Activated CD4-positive, alpha-beta T cell treated with anti-CD3 and anti-CD28 coated beads for 48 hours (primary cell): Measurements from ENCODE around the gene CSGALNACT2.
A peak's percentile ranks its signal among the peaks of the same experiment; 100 is the strongest.

Experiments
- DNase-seq: peaks from one replicate; pipeline ENCODE4 v3.0.0-alpha.2; 2020

CSGALNACT2 gene

GRCh38 chr10:43113201-43114087 lies 24.8 kb upstream of the CSGALNACT2 start:
- DNase-seq, result no peak

DNA sequence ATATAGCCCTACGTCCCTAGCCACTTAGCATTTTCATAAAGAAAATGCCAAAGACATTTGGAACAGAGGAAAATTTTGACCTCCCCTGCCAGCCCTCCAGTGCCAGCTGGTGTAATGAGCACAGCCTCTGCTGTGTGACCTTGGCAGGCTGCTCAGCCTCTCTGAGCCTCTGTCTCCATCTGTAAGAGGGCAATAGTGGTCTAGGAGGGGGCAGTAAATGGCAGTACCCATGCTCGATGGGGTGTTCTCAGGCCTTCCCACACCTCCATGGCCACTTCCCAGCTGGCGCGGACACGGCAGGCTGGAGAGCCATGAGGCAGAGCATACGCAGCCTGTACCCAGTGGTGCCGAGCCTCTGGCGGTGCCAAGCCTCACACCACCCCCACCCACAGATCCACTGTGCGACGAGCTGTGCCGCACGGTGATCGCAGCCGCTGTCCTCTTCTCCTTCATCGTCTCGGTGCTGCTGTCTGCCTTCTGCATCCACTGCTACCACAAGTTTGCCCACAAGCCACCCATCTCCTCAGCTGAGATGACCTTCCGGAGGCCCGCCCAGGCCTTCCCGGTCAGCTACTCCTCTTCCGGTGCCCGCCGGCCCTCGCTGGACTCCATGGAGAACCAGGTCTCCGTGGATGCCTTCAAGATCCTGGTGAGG lies 24.0 kb upstream of the CSGALNACT2 start:
- no peak for DNase-seq

- DNase-seq, result no peak
These were observed 23.3 kb upstream of the CSGALNACT2 start for GRCh38 chr10:43114743-43115611.

- no peak for DNase-seq
These were observed 22.2 kb upstream of the CSGALNACT2 start for GRCh38 chr10:43115881-43116595.

GRCh38 chr10:43116596-43116995 lies 21.6 kb upstream of the CSGALNACT2 start:
- DNase-seq, result no peak

DNA sequence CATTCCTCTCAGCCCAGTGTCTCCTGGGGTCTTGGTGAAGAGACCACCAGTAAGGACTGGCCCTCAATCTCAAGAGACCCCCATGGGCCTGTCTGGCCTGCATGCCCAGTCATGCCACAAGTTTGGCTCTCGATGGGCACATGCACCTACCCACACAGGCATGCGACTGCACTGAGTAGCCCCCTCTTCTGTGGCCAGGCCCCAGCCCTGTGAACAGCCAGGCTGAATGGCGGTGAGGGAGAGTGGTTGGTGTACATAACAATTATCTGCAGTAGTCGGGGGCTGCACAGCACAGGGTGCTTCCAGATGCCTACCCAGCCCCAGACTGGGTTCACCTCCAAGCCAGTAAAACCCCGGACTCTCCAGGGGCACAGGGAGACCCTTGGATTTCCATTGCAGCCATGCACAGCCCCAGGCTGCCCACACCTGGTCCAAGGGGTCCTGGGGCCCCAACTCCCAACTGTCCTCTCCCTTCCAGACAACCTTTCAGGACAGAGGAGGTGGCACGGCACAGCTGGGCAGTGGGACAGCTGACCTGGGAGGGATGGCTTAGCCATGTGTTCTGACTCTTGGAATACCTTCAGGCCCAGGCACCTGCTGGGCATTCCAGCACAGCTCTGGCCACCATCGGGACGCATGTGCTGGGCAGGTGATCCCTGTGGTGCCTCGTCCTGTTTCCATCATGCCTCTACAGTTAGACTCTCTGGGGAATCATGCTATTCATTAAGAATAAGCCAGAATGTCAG lies 21.0 kb upstream of the CSGALNACT2 start:
- no peak for DNase-seq

GRCh38 chr10:43117777-43118583 lies 20.3 kb upstream of the CSGALNACT2 start:
- no peak for DNase-seq

GRCh38 chr10:43118631-43119415 lies 19.4 kb upstream of the CSGALNACT2 start:
- DNase-seq, result no peak

- no peak for DNase-seq
These were observed 18.7 kb upstream of the CSGALNACT2 start for GRCh38 chr10:43119416-43120115.

DNA sequence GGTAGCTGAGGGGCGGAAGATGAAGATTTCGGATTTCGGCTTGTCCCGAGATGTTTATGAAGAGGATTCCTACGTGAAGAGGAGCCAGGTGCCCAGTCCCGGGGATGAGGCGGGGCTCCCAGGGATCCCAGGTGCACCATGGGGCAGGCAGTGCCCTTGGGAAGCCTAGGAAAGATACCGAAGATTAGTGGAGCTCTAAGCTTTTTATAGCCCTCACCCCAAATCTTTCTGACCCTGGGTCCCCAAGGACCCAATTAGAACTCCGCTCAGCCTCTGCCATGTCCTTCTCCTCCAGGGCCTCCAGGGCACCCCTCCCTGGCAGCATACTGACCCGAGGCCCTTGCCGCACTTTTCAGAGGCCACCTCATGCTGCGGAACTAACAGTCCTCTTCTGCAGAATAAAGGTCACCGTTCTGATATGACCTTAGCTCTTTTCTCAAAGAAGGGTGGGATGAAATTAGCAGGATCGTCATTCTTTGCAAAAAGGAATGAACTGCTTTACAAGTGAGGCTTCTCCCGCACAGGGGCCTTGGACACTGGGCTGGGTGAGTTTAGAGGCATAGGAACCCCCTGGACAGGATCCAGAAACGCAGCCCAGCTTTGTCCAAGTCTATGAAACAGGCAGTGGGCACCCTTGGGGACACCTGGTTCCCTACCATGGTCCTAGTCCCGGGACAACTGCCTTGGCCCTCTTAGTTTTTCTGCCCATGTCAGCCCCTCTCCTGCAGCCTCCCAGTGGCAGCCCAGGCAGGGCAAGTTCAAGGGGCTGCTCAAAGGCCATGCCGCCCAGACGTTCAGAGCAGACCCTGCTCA lies 17.9 kb upstream of the CSGALNACT2 start:
- DNase-seq, result no peak

DNA sequence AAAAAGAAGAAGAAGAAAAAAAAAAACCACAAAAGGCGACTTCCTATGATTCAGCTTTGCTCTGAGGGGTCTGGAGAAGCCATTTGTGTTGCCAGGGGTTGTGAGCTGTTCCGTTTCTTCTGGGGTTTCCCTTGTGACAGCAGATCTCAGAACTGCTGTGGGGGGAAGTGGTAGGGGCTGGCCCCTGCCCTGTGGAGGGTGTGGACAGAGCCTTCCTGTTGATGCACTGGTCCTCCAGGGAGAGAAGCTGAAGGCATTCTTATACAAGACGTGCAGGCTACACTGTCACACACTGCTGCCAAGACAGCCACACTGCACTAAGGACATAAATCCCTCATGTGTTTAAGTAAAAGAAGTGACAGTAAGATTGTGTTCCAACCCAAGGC lies 17.3 kb upstream of the CSGALNACT2 start:
- peak; percentile 70 for DNase-seq

GRCh38 chr10:43121444-43121843 lies 16.8 kb upstream of the CSGALNACT2 start:
- no peak for DNase-seq

- no peak for DNase-seq
These were observed 16.1 kb upstream of the CSGALNACT2 start for GRCh38 chr10:43122096-43122495.

DNA sequence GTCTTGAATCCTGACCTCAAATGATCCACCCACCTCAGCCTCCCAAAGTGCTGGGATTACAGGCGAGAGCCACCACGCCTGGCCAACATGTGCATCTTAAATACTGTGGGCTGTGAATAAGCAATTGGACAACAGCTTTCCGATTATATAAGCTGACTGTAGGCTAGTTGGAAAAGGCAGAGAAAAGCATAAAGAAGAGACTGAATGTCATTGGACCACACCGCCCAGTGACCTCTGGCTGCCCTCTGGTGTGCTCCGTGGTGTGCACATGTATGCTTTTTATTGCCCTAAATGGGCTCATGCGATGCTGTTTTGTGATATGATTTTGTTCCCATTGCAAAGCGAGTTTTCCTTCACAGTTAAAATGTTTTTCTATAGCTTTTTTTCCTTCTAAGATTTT lies 15.4 kb upstream of the CSGALNACT2 start:
- no peak for DNase-seq

DNA sequence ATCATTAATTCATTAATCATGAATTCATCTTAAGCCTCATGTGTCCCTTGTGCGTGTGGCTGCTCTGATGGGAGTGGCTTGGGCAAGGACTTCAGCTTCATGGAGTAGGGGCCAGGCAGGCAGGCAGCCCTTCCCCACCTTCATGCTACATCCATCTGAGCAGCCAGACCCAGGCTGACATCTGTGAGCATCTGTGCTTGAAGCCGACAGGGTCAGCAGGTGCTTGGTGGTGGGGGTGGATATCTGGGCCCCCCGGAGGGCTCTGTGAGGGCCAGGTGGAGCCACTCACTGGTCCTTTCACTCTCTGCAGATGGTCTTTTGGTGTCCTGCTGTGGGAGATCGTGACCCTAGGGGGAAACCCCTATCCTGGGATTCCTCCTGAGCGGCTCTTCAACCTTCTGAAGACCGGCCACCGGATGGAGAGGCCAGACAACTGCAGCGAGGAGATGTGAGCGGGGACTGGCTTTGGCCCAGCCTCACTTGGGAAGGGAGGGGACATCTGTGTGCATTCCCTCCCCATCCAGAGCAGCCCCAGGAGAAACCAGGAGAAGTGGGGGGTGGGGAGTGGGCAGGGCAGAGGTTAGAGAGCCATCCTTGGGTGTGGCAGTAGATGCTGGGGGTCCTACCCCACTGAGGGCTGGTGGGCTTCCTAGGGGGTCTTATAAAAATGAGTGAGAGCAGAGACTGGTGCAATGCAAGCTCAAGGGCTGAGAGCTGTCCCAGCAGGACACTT lies 14.7 kb upstream of the CSGALNACT2 start:
- DNase-seq, result no peak

DNA sequence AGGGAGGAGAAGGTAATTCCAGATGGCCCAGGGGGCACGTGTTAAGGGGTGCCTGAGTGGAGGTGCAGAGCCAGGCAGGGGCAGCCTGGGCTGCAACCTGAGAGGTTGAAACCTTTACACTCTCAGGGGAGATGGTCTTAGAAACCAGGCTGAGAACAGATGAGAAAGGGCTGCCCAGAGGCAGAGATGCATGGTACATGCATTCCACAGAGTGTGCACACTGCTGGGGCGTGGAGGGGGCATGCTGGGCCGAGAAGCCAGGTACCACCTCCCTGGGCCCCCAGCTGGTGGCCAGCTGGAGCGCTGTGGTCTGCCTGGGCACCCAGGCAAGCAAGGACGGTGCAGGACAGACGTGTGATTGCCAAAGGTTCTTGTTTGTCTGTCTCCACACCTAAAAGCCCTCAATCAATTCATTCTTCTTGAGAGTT lies 14.1 kb upstream of the CSGALNACT2 start:
- no peak for DNase-seq

DNA sequence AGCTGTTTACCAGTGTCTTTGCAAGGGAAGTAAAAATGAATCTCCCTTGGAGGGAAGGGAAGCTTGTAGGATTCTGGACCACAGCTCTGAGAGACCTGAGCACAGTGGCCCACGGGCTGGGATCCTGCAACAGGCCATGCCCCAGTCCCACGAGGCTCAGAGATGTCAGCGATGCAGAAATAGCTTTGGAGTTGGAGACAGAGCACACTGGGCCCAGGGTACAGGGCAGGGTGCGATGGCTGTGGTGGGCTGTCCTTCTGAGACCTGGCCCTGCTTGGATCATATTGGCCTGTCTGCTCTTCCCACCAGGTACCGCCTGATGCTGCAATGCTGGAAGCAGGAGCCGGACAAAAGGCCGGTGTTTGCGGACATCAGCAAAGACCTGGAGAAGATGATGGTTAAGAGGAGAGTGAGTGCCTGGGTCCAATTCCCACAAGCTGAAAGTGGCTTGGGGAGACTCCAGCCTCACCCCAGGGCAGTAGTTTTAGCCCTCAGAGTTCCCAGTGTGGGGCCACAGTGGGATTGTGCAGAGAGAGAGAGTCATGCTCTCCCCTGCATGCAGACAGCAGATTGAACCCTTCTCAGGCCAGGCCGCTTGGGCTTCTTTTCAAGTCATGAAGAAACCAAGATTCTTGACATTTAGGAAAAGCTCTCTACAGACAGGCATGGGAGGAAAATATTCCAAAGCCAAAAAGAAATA lies 13.5 kb upstream of the CSGALNACT2 start:
- no peak for DNase-seq
